Stomach (tissue), 9 donors: ENCODE data around the gene GALNT13. TPM values are rescaled to one million over a fixed set of nuclear protein-coding genes. Genes with fewer than 3 reads are reported as not detected.

Source experiments
- DNase-seq, 2 donors: peaks; one replicate each; pipeline versions ENCODE4 v3.0.0 to v3.0.0-alpha.2; 2013 to 2019
- H3K27ac ChIP-seq, 5 donors: fragments of 200-600 bp in 4 of 5; sonication (generic) in 4 of 5; one replicate each; pipeline ENCODE4 v1.5.1; 2013 to 2019; ENCODE audit warnings: mild to moderate bottlenecking in 1 of 5, moderate library complexity in 1 of 5
- H3K27me3 ChIP-seq, 3 donors: fragments of 200-600 bp; sonication (generic); one replicate each; pipeline ENCODE4 v1.5.1; 2017 to 2019; ENCODE audit warnings: mixed run types in 1 of 3
- H3K36me3 ChIP-seq, 4 donors: fragments of 200-600 bp; sonication (generic); 1 replicate in 3 of 4; 2 replicates in 1 of 4; pipeline ENCODE4 v1.5.1; 2016 to 2019
- H3K4me1 ChIP-seq, 4 donors: fragments of 200-600 bp; sonication (generic); one replicate each; pipeline ENCODE4 v1.5.1; 2016 to 2019
- H3K4me3 ChIP-seq, 4 donors: fragments of 200-600 bp; sonication (generic) in 3 of 4; one replicate each; pipeline ENCODE4 v1.5.1; 2016 to 2019; ENCODE audit warnings: mild to moderate bottlenecking in 1 of 4
- H3K9me3 ChIP-seq, 4 donors: fragments of 200-600 bp; sonication (generic); one replicate each; pipeline ENCODE4 v1.5.1; 2016 to 2019
- EP300 ChIP-seq: sonication (generic); formaldehyde crosslinking; IDR thresholded peaks from one replicate; pipeline ENCODE4 v1.6.1; 2017; ENCODE audit warnings: antibody characterized with exemption
- POLR2A ChIP-seq, 4 donors: fragments of 450-650 bp; IDR thresholded peaks; one replicate each; pipeline ENCODE4 v1.6.1; 2016; ENCODE audit warnings: antibody characterized with exemption in 4 of 4, control low read depth in 2 of 4, mild to moderate bottlenecking in 1 of 4, moderate library complexity in 1 of 4
- POLR2AphosphoS5 ChIP-seq, 3 donors: sonication (generic); formaldehyde crosslinking; IDR thresholded peaks; one replicate each; pipeline ENCODE4 v1.6.1; 2016; ENCODE audit warnings: antibody characterized with exemption in 3 of 3
- WGBS, 5 donors: extraction: QIAGEN DNeasy Blood & Tissue Kit in 3 of 5; methylation state at CpG; one replicate each; pipeline versions ENCODE4 v1.1.5 to v1.1.7; 2013 to 2018; 5-methylcytosine and 5-hydroxymethylcytosine counted together
- intact Hi-C: fragments of 100-400 bp; cut with DNase I; formaldehyde crosslinking; loops from one replicate; pipeline ENCODE4 v1.15.1; 2023; ENCODE audit warnings: low total_unique reads
- polyA plus RNA-seq, 3 donors: library from polyadenylated mRNA; stranded (reverse); fragments of 200-250 nt; gene quantifications; one replicate each; pipeline ENCODE4 v1.2.3, GENCODE V29; 2013
- total RNA-seq, 5 donors: library from RNA; depleted of rRNA; stranded (reverse); fragments of >200 nt; gene quantifications; one replicate each; pipeline versions ENCODE4 v1.1.0 to v1.2.3, GENCODE V29; 2014 to 2016
- TF ChIP-seq, protein P1 (sequence below), 7 experiments: fragments of 450-650 bp in 4 of 7; fragments of 200-600 bp in 3 of 7; sonication (generic) in 3 of 7; IDR thresholded peaks; one replicate each; pipeline ENCODE4 v1.5.1; 2016 to 2019; ENCODE audit warnings: antibody characterized with exemption in 7 of 7, control low read depth in 2 of 7, mild to moderate bottlenecking in 1 of 7
- donor health status: healthy with polysubstance abuse.
- donor health status: Bipolar disorder and iron deficiency.
- donor health status: healthy.

Gene GALNT13
- total and polyA plus RNA-seq, 8 donors: 0.15 to 6.2 (median 0.72) TPM; not detected in 3

DNA sequence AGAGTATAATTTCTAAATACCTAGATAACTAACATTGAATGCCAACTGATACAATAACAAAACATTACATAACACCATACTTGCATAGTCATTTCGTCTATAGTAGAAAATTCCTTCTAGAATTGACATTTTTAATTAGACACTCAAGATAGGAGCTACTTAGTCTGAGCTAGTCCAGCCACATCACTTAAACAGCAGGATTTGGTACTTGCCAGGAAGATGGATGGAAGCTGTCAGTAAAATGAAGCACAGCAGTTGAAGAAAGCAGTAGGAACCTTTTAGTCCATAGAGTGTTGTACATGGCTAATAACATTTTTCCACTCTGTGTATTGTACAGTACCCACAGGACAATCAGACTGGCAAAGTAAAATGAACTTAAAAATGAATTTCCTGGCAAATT is 372.0 kb downstream of the GALNT13 start:
- intact Hi-C loops: no loop called here
- Histone ChIP-seq H3K36me3 (no peaks in the 10 kb centered on the region), H3K4me3 (no peak overlapping the region), H3K4me1 (no peaks in the 10 kb centered on the region), H3K9me3 (no peaks in the 10 kb centered on the region), H3K27me3 (no peaks in the 10 kb centered on the region), H3K27ac (no peak overlapping the region)
- no peak for DNase-seq
- TF ChIP-seq EP300 (no peak), POLR2A (IDR thresholded peaks at IDR 0.05) (no peak), POLR2AphosphoS5 (IDR thresholded peaks at IDR 0.05) (no peak)
- TF ChIP-seq, protein P1, sequence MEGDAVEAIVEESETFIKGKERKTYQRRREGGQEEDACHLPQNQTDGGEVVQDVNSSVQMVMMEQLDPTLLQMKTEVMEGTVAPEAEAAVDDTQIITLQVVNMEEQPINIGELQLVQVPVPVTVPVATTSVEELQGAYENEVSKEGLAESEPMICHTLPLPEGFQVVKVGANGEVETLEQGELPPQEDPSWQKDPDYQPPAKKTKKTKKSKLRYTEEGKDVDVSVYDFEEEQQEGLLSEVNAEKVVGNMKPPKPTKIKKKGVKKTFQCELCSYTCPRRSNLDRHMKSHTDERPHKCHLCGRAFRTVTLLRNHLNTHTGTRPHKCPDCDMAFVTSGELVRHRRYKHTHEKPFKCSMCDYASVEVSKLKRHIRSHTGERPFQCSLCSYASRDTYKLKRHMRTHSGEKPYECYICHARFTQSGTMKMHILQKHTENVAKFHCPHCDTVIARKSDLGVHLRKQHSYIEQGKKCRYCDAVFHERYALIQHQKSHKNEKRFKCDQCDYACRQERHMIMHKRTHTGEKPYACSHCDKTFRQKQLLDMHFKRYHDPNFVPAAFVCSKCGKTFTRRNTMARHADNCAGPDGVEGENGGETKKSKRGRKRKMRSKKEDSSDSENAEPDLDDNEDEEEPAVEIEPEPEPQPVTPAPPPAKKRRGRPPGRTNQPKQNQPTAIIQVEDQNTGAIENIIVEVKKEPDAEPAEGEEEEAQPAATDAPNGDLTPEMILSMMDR (IDR thresholded peaks at IDR 0.05): no peak
- WGBS, 5 donors: 25 to 40% (median 30%) methylated on average over 1 of the region's 1 CpG

DNA sequence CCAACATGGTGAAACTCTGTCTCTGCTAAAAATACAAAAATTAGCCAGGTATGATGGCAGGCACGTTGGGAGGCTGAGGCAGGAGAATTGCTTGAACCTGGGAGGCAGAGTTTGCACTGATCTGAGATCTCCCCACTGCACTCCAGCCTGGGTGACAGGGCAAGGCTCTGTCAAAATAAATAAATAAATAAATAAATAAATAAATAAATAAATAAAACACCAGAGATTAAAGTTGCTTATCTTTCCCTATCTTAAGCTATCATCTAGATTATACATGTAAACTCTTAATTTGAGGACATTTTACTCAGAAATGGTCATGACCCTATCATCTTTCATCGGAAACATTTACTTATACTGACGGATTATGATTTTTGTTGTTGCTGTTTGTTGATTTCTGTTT is 373.2 kb downstream of the GALNT13 start:
- intact Hi-C loops: no loop called here
- H3K9me3 ChIP-seq: no peaks in the 10 kb centered on the region
- H3K27me3 ChIP-seq: no peaks in the 10 kb centered on the region
- no peaks in the 10 kb centered on the region for H3K36me3 ChIP-seq
- H3K27ac ChIP-seq: no peak overlapping the region
- 79 to 92% (median 85%) methylated on average over 3 of the region's 3 CpGs for WGBS, 5 donors
- H3K4me3 ChIP-seq: no peak overlapping the region
- no peaks in the 10 kb centered on the region for H3K4me1 ChIP-seq
- no peak for DNase-seq
- TF ChIP-seq EP300: no peak

DNA sequence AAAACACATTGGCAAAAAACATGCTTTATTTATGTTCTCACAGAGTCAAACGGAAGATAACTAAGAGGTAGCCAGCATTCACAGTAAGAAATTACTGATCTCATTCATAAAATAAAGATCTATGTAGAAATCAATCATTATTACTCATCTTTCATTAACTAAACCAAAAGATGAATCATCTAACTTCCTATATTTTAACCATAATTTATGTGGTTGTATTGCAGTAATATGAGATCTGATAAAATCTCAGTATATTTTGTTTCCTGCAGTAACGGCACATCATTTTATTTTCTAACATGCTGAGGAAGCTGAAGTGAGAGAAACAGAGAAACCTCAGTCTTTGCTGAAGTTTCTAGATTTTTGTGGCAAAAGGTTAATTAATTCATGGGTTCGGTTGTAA is 375.8 kb downstream of the GALNT13 start:
- no peak overlapping the region for H3K27ac ChIP-seq
- no peak for TF ChIP-seq POLR2AphosphoS5 (IDR thresholded peaks at IDR 0.05)
- no peak for TF ChIP-seq POLR2A (IDR thresholded peaks at IDR 0.05)
- TF ChIP-seq EP300: no peak
- TF ChIP-seq, protein P1 (IDR thresholded peaks at IDR 0.05): no peak
- no peak for DNase-seq
- H3K4me1 ChIP-seq: no peaks in the 10 kb centered on the region
- H3K4me3 ChIP-seq: no peak overlapping the region
- intact Hi-C loops: no loop called here
- H3K9me3 ChIP-seq: no peaks in the 10 kb centered on the region
- H3K27me3 ChIP-seq: no peaks in the 10 kb centered on the region
- WGBS, 5 donors: 55 to 75% (median 71%) methylated on average over 3 of the region's 3 CpGs
- H3K36me3 ChIP-seq: no peaks in the 10 kb centered on the region

DNA sequence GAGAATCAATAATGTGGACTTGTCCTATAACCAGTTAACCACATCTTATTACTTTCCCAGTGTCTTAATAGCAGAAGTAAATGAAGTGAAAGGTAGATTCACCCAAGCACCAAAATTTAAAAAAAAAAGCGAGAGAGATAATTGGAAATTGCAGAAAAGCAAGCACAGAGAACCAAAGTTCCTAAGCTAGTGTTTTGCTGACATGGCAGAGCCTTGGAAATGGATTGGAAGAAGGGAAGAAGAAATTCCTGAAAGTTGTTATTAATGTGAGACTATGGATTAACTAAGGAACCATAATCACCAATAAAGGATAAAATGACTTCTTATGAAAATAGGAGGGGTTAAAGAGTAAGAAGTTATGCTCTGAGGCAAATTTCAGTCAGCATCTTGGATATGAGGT is 384.4 kb downstream of the GALNT13 start:
- Histone ChIP-seq H3K4me1 (no peaks in the 10 kb centered on the region), H3K36me3 (no peaks in the 10 kb centered on the region), H3K4me3 (no peak overlapping the region), H3K9me3 (no peaks in the 10 kb centered on the region), H3K27ac (no peak overlapping the region), H3K27me3 (no peaks in the 10 kb centered on the region)
- DNase-seq: no peak
- 76 to 94% (median 80%) methylated on average over 1 of the region's 1 CpG for WGBS, 5 donors
- no peak for TF ChIP-seq POLR2A (IDR thresholded peaks at IDR 0.05)
- no peak for TF ChIP-seq EP300
- TF ChIP-seq POLR2AphosphoS5 (IDR thresholded peaks at IDR 0.05): no peak
- TF ChIP-seq, protein P1 (IDR thresholded peaks at IDR 0.05): no peak
- intact Hi-C loops: no loop called here

DNA sequence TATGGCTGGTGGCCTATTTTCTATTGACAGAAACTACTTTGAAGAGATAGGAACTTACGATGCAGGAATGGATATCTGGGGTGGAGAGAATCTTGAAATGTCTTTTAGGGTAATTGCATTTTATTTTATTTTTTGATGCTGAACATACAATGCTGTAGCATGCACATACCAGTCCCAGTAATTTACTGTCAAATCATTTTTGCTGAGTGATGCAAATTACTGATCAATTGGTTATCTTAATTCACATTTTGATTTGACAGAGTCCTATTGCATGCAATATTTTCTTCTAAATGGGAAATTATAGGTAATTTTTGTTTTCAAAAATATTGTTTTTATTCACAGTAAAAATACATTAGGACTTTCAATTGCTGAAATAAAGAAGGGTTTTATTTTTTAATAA is 387.3 kb downstream of the GALNT13 start:
- H3K9me3 ChIP-seq: no peaks in the 10 kb centered on the region
- TF ChIP-seq POLR2AphosphoS5 (IDR thresholded peaks at IDR 0.05): no peak
- TF ChIP-seq, protein P1 (IDR thresholded peaks at IDR 0.05): no peak
- TF ChIP-seq POLR2A (IDR thresholded peaks at IDR 0.05): no peak
- no peak for TF ChIP-seq EP300
- intact Hi-C loops: no loop called here
- H3K36me3 ChIP-seq: no peaks in the 10 kb centered on the region
- no peaks in the 10 kb centered on the region for H3K27me3 ChIP-seq
- H3K27ac ChIP-seq: no peak overlapping the region
- H3K4me1 ChIP-seq: no peaks in the 10 kb centered on the region
- no peak for DNase-seq
- WGBS, 5 donors: 64 to 84% (median 77%) methylated on average over 1 of the region's 1 CpG
- no peak overlapping the region for H3K4me3 ChIP-seq
